Breast epithelium (tissue), 3 donors: Measurements from ENCODE around the gene CDC14B.

Source experiments
- CTCF ChIP-seq, 3 donors: fragments of 450-650 bp; IDR thresholded peaks; one replicate each; pipeline ENCODE4 v1.5.1; 2016 to 2017; ENCODE audit warnings: antibody characterized with exemption in 3 of 3, mild to moderate bottlenecking in 3 of 3, moderate library complexity in 3 of 3
- POLR2A ChIP-seq: fragments of 450-650 bp; IDR thresholded peaks from one replicate; pipeline ENCODE4 v1.6.1; 2016; ENCODE audit warnings: antibody characterized with exemption, mild to moderate bottlenecking, moderate library complexity

DNA sequence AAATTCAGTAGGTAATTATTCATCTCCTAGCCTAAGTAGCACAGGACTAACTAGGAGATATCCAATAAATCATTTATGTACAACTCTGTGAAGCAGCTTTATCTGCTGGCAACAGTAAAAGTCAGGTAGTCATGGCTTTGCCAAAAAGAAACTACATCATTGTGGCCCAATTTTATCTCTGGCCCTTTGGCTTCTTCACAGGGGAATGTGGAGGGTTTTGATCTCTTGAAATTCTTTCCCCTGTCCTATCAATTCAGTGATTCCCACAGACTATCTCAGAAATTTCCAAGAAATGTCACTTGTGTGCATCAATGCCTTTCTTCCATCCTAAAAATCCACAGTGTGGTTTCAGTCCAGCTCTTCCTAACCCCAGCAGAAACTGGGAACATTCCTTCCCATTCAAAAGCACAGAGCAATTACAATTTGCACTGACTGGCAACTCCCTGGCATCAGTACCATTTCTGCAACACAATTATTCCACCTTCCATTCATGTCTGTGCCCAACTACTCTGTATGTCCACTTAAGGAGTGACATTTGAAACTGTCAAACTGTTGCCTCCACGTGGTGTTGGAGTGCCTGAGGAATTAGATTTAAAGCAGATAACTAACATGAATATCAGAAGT is 6.6 kb downstream of the CDC14B start:
- TF ChIP-seq POLR2A (no peak), CTCF (IDR thresholded peaks at IDR 0.05) (no peak)
